ENCODE results near the gene ZNF184.

ZNF184 gene

GRCh38 chr6:27472617-27473400, at the start of gene ZNF184:
TSS of gene ZNF184 (minus strand) at chr6:27473105. CDS start at chr6:27472294, 811 bp downstream.
- Histone ChIP-seq H3K9ac (ENCODE audit: low read length in 5 of 5) (peak within 1 kb of the TSS; percentile 72 to 88 (median 81)), H3K4me3 (ENCODE audit: low read depth in 1 of 5, low read length in 5 of 5) (peak within 1 kb of the TSS; percentile 91 to 99 (median 98)), H3K9me3 (ENCODE audit: control insufficient read depth in 5 of 5, low read length in 5 of 5) (no peaks in the 10 kb centered on the region), H3K4me1 (ENCODE audit: control insufficient read depth in 5 of 5, insufficient read depth in 5 of 5, low read length in 5 of 5) (peaks cover 0 to 21% (median 16%) of the 10 kb centered on the region in 5 donors), H3K27me3 (ENCODE audit: control insufficient read depth in 5 of 5, insufficient read depth in 4 of 5, low read length in 5 of 5) (no peaks in the 10 kb centered on the region), H3K36me3 (ENCODE audit: control insufficient read depth in 5 of 5, insufficient read depth in 5 of 5, low read length in 5 of 5) (peaks cover 0 to 15% (median 5%) of the 10 kb centered on the region in 5 donors), H3K27ac (ENCODE audit: low read depth, low read length) (peak within 1 kb of the TSS; percentile 77)

- Histone ChIP-seq H3K27me3 (ENCODE audit: control insufficient read depth in 5 of 5, insufficient read depth in 4 of 5, low read length in 5 of 5) (peaks cover 5 to 10% (median 9%) of the 10 kb centered on the region in 5 donors), H3K4me1 (ENCODE audit: control insufficient read depth in 5 of 5, insufficient read depth in 5 of 5, low read length in 5 of 5) (peaks cover 0 to 23% (median 11%) of the 10 kb centered on the region in 5 donors), H3K9me3 (ENCODE audit: control insufficient read depth in 5 of 5, low read length in 5 of 5) (no peaks in the 10 kb centered on the region), H3K36me3 (ENCODE audit: control insufficient read depth in 5 of 5, insufficient read depth in 5 of 5, low read length in 5 of 5) (no peaks in the 10 kb centered on the region), H3K4me3 (ENCODE audit: low read depth in 1 of 5, low read length in 5 of 5) (peak overlapping the region; percentile 82 to 95 (median 89)), H3K27ac (ENCODE audit: low read depth, low read length) (peak overlapping the region; percentile 71), H3K9ac (ENCODE audit: low read length in 5 of 5) (peak overlapping the region; percentile 57 to 92 (median 80))
These were observed 46.2 kb upstream of the ZNF184 start for GRCh38 chr6:27518881-27519795.

- Histone ChIP-seq H3K36me3 (ENCODE audit: control insufficient read depth in 5 of 5, insufficient read depth in 5 of 5, low read length in 5 of 5) (no peaks in the 10 kb centered on the region), H3K4me1 (ENCODE audit: control insufficient read depth in 5 of 5, insufficient read depth in 5 of 5, low read length in 5 of 5) (peaks cover 0 to 23% (median 11%) of the 10 kb centered on the region in 5 donors), H3K4me3 (ENCODE audit: low read depth in 1 of 5, low read length in 5 of 5) (peak overlapping the region; percentile 82 to 95 (median 89)), H3K9ac (ENCODE audit: low read length in 5 of 5) (peak overlapping the region; percentile 56 to 92 (median 65)), H3K9me3 (ENCODE audit: control insufficient read depth in 5 of 5, low read length in 5 of 5) (no peaks in the 10 kb centered on the region), H3K27me3 (ENCODE audit: control insufficient read depth in 5 of 5, insufficient read depth in 4 of 5, low read length in 5 of 5) (peaks cover 5 to 20% (median 15%) of the 10 kb centered on the region in 5 donors), H3K27ac (ENCODE audit: low read depth, low read length) (peak overlapping the region; percentile 71)
These were observed 45.3 kb upstream of the ZNF184 start for GRCh38 chr6:27517928-27518787.

GRCh38 chr6:27517238-27517637, 44.3 kb upstream of the ZNF184 start:
- Histone ChIP-seq H3K27ac (ENCODE audit: low read depth, low read length) (no peak overlapping the region), H3K36me3 (ENCODE audit: control insufficient read depth in 5 of 5, insufficient read depth in 5 of 5, low read length in 5 of 5) (no peaks in the 10 kb centered on the region), H3K9me3 (ENCODE audit: control insufficient read depth in 5 of 5, low read length in 5 of 5) (no peaks in the 10 kb centered on the region), H3K4me3 (ENCODE audit: low read depth in 1 of 5, low read length in 5 of 5) (no peak overlapping the region), H3K4me1 (ENCODE audit: control insufficient read depth in 5 of 5, insufficient read depth in 5 of 5, low read length in 5 of 5) (peaks cover 0 to 23% (median 11%) of the 10 kb centered on the region in 5 donors), H3K9ac (ENCODE audit: low read length in 5 of 5) (no peak overlapping the region), H3K27me3 (ENCODE audit: control insufficient read depth in 5 of 5, insufficient read depth in 4 of 5, low read length in 5 of 5) (peaks cover 8 to 29% (median 16%) of the 10 kb centered on the region in 5 donors)

- no peak overlapping the region for H3K9ac ChIP-seq (ENCODE audit: low read length in 5 of 5)
- H3K27me3 ChIP-seq (ENCODE audit: control insufficient read depth in 5 of 5, insufficient read depth in 4 of 5, low read length in 5 of 5), result peaks cover 11 to 38% (median 16%) of the 10 kb centered on the region in 5 donors
- H3K4me1 ChIP-seq (ENCODE audit: control insufficient read depth in 5 of 5, insufficient read depth in 5 of 5, low read length in 5 of 5), result peaks cover 0 to 23% (median 11%) of the 10 kb centered on the region in 5 donors
- H3K27ac ChIP-seq (ENCODE audit: low read depth, low read length), result no peak overlapping the region
- no peaks in the 10 kb centered on the region for H3K9me3 ChIP-seq (ENCODE audit: control insufficient read depth in 5 of 5, low read length in 5 of 5)
- peak overlapping the region; percentile 13 to 46 (median 19) for H3K4me3 ChIP-seq (ENCODE audit: low read depth in 1 of 5, low read length in 5 of 5)
- H3K36me3 ChIP-seq (ENCODE audit: control insufficient read depth in 5 of 5, insufficient read depth in 5 of 5, low read length in 5 of 5), result no peaks in the 10 kb centered on the region
These were observed 42.1 kb upstream of the ZNF184 start for GRCh38 chr6:27514906-27515495.

GRCh38 chr6:27512525-27512924, 39.6 kb upstream of the ZNF184 start:
- Histone ChIP-seq H3K9ac (ENCODE audit: low read length in 5 of 5) (no peak overlapping the region), H3K9me3 (ENCODE audit: control insufficient read depth in 5 of 5, low read length in 5 of 5) (no peaks in the 10 kb centered on the region), H3K36me3 (ENCODE audit: control insufficient read depth in 5 of 5, insufficient read depth in 5 of 5, low read length in 5 of 5) (no peaks in the 10 kb centered on the region), H3K4me1 (ENCODE audit: control insufficient read depth in 5 of 5, insufficient read depth in 5 of 5, low read length in 5 of 5) (peaks cover 0 to 9% (median 0%) of the 10 kb centered on the region in 5 donors), H3K4me3 (ENCODE audit: low read depth in 1 of 5, low read length in 5 of 5) (no peak overlapping the region), H3K27ac (ENCODE audit: low read depth, low read length) (no peak overlapping the region), H3K27me3 (ENCODE audit: control insufficient read depth in 5 of 5, insufficient read depth in 4 of 5, low read length in 5 of 5) (peaks cover 13 to 38% (median 16%) of the 10 kb centered on the region in 5 donors)

GRCh38 chr6:27507041-27507956, 34.4 kb upstream of the ZNF184 start:
- Histone ChIP-seq H3K36me3 (ENCODE audit: control insufficient read depth in 5 of 5, insufficient read depth in 5 of 5, low read length in 5 of 5) (no peaks in the 10 kb centered on the region), H3K4me1 (ENCODE audit: control insufficient read depth in 5 of 5, insufficient read depth in 5 of 5, low read length in 5 of 5) (peaks cover 4 to 12% (median 9%) of the 10 kb centered on the region in 5 donors), H3K9me3 (ENCODE audit: control insufficient read depth in 5 of 5, low read length in 5 of 5) (no peaks in the 10 kb centered on the region), H3K27me3 (ENCODE audit: control insufficient read depth in 5 of 5, insufficient read depth in 4 of 5, low read length in 5 of 5) (peaks cover 0 to 10% (median 3%) of the 10 kb centered on the region in 5 donors), H3K9ac (ENCODE audit: low read length in 5 of 5) (no peak overlapping the region), H3K27ac (ENCODE audit: low read depth, low read length) (no peak overlapping the region), H3K4me3 (ENCODE audit: low read depth in 1 of 5, low read length in 5 of 5) (no peak overlapping the region)

- H3K9me3 ChIP-seq (ENCODE audit: control insufficient read depth in 5 of 5, low read length in 5 of 5), result no peaks in the 10 kb centered on the region
- peaks cover 0 to 4% (median 0%) of the 10 kb centered on the region in 5 donors for H3K27me3 ChIP-seq (ENCODE audit: control insufficient read depth in 5 of 5, insufficient read depth in 4 of 5, low read length in 5 of 5)
- H3K4me3 ChIP-seq (ENCODE audit: low read depth in 1 of 5, low read length in 5 of 5), result no peak overlapping the region
- H3K36me3 ChIP-seq (ENCODE audit: control insufficient read depth in 5 of 5, insufficient read depth in 5 of 5, low read length in 5 of 5), result no peaks in the 10 kb centered on the region
- no peak overlapping the region for H3K27ac ChIP-seq (ENCODE audit: low read depth, low read length)
- H3K9ac ChIP-seq (ENCODE audit: low read length in 5 of 5), result no peak overlapping the region
- peaks cover 4 to 15% (median 11%) of the 10 kb centered on the region in 5 donors for H3K4me1 ChIP-seq (ENCODE audit: control insufficient read depth in 5 of 5, insufficient read depth in 5 of 5, low read length in 5 of 5)
These were observed 32.5 kb upstream of the ZNF184 start for GRCh38 chr6:27505209-27506027.

Measured in subcutaneous abdominal adipose tissue (tissue), 5 donors.